Ammon's horn (tissue), 1 donor: ENCODE measurements around the gene UBR7.
A peak's percentile ranks its signal among the peaks of the same experiment; 100 is the strongest.

Experiments
- DNase-seq: peaks from one replicate; pipeline ENCODE4 v3.0.0-alpha.2; 2016; ENCODE audit warnings: low spot score

UBR7 gene

DNA sequence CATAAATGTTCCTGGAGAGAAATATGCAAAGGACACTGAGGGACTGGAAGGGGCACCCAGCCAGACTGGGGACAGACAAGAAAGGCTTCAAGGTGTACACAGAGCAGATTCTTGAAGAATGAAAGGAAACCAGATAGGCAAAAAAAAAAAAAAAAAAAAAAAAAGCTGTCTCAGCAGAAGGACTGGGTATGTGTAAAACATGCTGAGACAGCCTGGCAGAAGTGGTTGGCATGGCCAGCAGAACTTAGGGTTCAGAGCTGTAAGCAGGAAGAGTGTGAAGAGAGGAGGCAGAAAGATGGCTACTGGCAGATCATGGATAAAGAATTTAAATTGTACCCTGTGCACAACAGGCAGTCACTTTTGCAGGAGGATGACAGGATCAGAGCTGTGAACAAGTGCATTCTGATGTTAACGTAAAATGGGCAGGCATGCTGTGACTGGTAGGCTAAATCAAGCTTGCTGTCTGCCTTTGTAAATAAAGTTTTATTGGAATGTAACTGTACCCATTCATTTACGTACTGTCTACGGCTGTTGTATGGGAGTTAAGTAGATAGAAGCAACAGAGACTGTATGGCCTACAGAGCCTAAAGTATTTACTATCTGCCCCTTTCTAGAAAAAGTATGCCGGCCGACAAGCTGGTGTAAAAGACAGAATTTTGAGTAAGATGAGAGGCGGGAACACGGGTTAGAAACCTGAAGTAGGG lies 42.2 kb downstream of the UBR7 start:
- DNase-seq: no peak

DNA sequence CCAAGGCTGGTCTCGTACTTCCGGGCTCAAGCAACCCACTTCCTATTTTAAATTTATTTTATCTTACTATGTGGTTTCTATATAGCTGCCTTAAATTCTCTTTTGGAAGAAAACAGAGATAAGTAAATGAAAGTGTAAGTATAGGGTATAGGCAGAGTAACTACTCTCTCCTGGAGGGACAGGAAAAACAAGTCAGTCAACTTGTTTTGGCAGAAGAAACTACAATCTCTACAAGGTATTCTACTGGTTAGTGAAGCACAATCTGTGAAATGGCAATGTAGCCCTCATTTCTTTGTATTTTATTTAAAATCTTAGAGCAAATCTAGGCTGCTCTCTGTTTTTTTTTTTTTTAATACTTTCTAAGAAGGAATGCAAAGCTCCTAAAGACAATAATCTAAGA lies 55.4 kb downstream of the UBR7 start:
- no peak for DNase-seq

DNA sequence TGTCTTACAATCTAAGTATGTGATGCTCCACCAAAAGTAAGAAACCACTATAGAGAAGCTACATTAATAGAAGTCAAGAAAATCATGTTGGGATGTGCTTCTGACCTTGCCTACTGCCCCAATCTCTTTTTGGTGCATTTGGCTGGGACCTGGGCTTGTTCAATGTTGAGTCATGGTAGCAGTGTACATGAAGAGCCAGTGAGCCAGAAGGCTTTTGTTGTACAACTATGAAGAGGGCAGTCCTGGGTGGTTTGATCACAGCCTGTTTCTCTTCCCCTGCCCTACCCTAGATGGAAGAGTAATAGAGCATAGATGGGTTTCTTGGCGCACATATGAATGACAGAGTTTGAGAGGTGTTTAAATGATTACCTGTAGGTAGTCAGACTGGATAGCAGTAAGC lies 56.4 kb downstream of the UBR7 start:
- DNase-seq: no peak

DNA sequence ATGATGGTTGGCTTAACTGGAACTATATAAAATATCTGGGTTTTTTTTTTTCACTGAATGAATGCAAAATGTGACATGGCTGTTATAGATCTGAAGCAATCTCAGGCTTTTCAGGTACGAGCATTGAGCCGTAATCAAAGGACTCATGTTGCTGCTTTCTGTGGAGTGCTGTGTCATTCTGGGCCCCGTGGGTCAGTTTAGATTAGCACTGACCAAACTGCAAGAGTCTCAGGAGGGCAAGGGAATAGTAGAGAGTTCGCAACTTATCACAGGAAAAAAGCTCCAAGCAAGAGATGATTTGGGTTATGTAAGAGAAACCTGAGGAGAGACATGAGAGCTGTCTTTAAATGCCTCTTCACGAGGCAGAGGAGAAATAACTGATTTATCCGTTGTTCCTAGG lies 59.1 kb downstream of the UBR7 start:
- DNase-seq: no peak

DNA sequence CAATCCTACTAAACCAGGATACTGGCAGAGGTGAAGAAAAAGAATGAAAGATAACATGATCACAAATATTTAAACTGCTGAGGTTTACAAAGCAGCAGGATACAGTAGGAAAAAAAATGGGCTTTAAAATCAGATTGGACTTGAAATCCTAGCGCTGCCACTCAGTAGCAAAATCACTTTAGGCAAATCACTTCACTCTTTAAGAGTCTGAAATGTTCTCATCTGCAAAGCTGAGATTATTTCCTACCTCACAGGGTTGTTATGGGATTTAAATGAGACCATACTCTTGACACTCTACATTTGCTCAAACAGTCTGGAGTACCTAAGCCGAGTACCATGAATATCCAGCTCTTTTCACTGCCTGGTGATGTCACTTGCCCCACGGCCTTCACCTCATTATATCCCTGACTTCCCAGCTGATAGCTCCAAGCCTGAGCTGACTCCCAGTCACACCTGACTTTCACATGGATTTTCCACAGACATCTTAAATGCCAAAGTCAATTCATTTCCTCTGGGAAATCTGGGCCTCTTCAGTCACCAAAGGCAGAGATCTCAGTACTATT lies 60.2 kb downstream of the UBR7 start:
- DNase-seq: no peak

DNA sequence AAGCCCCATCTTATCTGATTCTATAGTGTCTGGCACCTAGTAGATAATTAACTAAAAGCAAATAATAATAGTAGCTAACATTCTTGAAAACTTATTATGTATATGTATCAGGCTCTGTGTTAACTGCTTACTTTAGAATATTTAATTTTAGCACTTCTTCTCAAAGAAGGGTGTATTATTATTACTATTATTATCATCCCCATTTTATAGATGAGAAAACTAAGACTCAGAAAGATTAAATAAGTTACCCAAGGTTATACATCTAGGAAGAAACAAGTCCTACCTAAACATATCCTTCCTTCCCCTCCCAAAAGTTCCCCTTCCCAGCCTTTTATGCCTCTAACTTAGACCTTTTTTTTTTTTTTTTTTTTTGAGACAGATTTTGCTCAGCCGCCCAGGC lies 61.4 kb downstream of the UBR7 start:
- DNase-seq: no peak

DNA sequence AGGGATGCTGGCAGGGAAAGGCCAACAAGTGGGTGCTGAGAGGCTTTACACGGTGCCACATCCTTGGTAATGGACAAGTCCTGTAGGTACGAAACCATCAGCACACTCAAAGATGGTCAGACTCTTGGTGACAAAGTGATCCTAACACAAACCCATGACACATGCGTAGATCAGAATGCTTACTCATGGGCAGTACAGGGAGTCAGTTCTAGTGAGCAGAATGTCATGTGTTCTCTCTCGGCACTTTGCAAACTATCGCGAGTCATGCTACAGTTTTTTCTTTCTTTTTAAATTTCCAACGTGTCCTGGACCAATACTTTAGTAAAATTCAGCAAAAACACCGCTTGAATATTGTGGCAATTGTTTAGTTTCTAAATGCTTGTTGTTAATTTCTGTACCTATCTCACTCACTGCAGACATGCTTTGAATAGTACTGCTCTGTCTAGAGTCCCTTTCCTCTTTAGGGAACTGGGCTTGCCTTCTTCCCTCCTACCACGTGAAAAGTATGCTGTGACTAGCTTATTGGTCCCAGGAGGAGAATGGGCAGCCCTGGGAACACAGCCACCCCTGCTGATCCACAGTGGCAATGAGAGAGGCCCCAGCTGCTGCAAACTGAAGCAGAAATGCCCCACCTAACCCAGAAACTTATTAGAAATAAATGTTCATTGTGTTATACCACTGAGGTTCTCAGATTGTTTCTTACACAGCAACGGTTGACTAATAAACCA lies 62.4 kb downstream of the UBR7 start:
- DNase-seq: peak; percentile 90

DNA sequence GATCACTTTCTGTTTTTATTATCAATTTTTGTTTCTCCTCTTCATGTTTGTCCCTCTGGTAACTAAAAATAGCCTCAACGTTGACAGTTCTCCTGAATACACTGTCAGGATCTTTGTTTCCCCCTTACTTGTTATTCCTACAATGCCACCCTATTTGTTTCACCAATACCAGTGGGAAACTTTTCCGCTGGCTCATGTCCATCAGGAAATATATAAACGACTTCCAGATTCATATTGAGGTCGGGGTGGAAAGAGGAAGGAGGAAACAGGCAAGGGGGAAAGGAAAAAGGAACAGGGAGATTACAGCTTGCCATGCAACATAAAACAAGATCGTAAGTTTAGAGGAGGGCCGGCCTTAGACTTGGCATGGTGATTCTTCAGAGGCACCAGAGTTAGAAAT lies 64.1 kb downstream of the UBR7 start:
- DNase-seq: no peak

DNA sequence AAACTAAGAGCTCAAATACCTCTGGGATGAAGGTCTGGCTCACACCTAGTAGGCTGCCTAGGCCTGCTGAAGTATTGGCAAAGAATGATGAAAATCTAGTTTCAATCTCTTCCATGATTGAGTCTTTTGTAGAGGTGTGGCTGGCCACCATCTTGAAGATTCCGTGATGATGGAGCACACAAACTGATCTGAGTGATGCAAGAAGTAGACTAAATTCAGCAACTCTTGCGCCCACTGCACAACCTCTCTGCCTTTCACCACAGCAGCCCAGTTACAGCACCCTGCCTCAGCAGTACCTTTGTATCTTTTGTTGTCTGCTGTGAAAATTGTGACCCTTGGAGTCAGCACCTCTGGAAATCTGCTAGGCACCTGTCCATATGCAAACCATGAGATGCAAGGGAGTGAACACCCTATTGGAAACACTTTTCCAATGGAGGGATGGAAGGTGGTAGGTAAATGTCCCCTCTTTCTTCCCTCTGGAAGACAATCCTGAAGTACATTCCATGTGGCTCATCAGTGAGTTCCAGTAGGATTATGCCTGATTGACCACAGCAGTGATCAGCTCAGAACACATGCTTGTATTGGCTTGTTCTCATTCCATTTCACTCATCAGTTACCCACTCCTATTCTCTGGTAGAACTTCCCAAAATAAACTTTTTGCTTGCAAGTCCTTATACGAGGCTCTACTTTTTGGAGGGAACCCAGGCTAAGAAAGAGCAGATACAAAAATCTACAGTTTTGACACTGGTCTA lies 67.2 kb downstream of the UBR7 start:
- no peak for DNase-seq

DNA sequence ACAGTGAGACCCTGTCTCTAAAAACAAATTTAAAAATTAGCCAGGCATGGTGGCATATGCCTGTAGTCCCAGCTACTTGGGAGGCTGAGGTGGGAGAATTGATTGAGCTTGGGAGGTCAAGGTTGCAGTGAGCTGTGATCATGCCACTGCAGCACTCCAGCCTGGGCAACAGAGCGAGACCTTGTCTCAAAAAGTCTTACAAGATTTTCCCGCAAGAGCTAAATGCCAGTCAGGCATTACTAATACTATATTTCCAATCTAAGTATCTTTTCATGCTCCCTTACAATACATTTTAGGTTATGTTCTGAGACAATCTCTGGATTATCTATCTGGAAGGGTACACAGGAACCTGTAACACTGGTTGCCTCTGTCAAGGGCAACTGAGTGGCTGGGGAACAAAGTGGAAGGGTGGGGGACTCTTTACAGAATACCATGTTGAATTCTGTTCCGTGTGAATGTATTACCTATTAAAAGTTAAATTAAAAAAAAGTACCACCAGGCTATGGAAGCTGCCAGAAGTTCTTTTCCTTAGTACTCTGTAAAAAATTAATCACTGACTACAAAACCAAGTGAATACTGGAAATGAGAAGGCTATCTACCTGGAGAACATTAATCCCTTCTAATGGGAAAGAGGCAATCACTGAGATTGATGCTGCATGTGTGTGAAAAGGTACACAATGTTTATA lies 69.1 kb downstream of the UBR7 start:
- DNase-seq: no peak
